ENCODE measurements around the gene CARNS1.
A peak's percentile ranks its signal among the peaks of the same experiment; 100 is the strongest.

The CARNS1 gene

GRCh38 chr11:67472882-67473281 is 57.4 kb downstream of the CARNS1 start:
- peak overlapping the region; percentile 44; the same call in 1 of the 2 replicates for H3K27ac ChIP-seq
- no peak for TF ChIP-seq CTCF (conservative IDR thresholded peaks at IDR 0.05)
